Activated T-helper 2 cell treated with anti-CD3 and anti-CD28 coated beads, Interferon-gamma antibody, Interleukin-2, Interleukin-4, amounts not matched to agents 10 μg/mL and 5 μg/mL and 100 μg/mL, durations not matched to agents 14 hours and 24 hours and 36 hours (primary cell): ENCODE data around the gene ATXN3L. TPM values are rescaled to one million over a fixed set of nuclear protein-coding genes. Genes with fewer than 3 reads are reported as not detected.

Experiments used
- DNase-seq: peaks from one replicate; pipeline ENCODE4 v3.0.0; 2021; ENCODE audit warnings: low spot score
- H3K27ac Mint-ChIP-seq: one replicate; pipeline ENCODE4 v1.8.0; 2021; ENCODE audit warnings: mixed read lengths
- H3K27me3 Mint-ChIP-seq: one replicate; pipeline ENCODE4 v1.8.0; 2021; ENCODE audit warnings: low read depth, mixed read lengths
- H3K36me3 Mint-ChIP-seq: one replicate; pipeline ENCODE4 v1.8.0; 2021; ENCODE audit warnings: low read depth, mixed read lengths
- H3K4me1 Mint-ChIP-seq: one replicate; pipeline ENCODE4 v1.8.0; 2021; ENCODE audit warnings: low read depth, mixed read lengths
- H3K4me3 Mint-ChIP-seq: one replicate; pipeline ENCODE4 v1.8.0; 2021; ENCODE audit warnings: low read depth, mild to moderate bottlenecking, moderate library complexity, mixed read lengths
- H3K9me3 Mint-ChIP-seq: one replicate; pipeline ENCODE4 v1.8.0; 2021; ENCODE audit warnings: mixed read lengths
- intact Hi-C: fragments of 100-400 bp; cut with micrococcal nuclease; formaldehyde crosslinking; loops from one replicate; pipeline ENCODE4 v1.15.1; 2023
- total RNA-seq: library from RNA; stranded (reverse); gene quantifications from 2 replicates; pipeline ENCODE4 v1.2.3, GENCODE V29; 2022

ATXN3L gene
- total RNA-seq, result not detected in 2 replicates

- Mint-ChIP-seq H3K4me3 (no peak within 1 kb of the TSS), H3K27me3 (no peaks in the 10 kb centered on the region), H3K9me3 (no peaks in the 10 kb centered on the region), H3K4me1 (no peaks in the 10 kb centered on the region), H3K36me3 (no peaks in the 10 kb centered on the region), H3K27ac (no peak within 1 kb of the TSS)
- DNase-seq, result no peak
- intact Hi-C loops, result no loop called here
These were observed at the start of gene ATXN3L for GRCh38 chrX:13319953-13320352. TSS of gene ATXN3L (minus strand) at chrX:13320053. CDS start at chrX:13319934, 119 bp downstream.

GRCh38 chrX:13369256-13370030 is 49.6 kb upstream of the ATXN3L start:
- no peak for DNase-seq
- no peaks in the 10 kb centered on the region for H3K9me3 Mint-ChIP-seq

GRCh38 chrX:13367950-13368349 is 48.1 kb upstream of the ATXN3L start:
- Mint-ChIP-seq H3K4me1 (peaks cover 1% of the 10 kb centered on the region), H3K9me3 (no peaks in the 10 kb centered on the region), H3K36me3 (no peaks in the 10 kb centered on the region), H3K27me3 (no peaks in the 10 kb centered on the region), H3K4me3 (no peak overlapping the region), H3K27ac (no peak overlapping the region)
- no peak for DNase-seq
- intact Hi-C loops, result no loop called here

More at GRCh38 chrX:13369256-13370030, 49.6 kb upstream of the ATXN3L start:
- Mint-ChIP-seq H3K36me3 (no peaks in the 10 kb centered on the region), H3K4me1 (peaks cover 11% of the 10 kb centered on the region), H3K4me3 (no peak overlapping the region), H3K27me3 (no peaks in the 10 kb centered on the region), H3K27ac (no peak overlapping the region)
- intact Hi-C loops, result loop anchor here (5.0 to 10.0 kb wide), 3 partner anchors 105 to 365 kb away; no protein-coding TSS in a partner anchor

GRCh38 chrX:13366698-13367097 is 46.8 kb upstream of the ATXN3L start:
- Mint-ChIP-seq H3K4me1 (no peaks in the 10 kb centered on the region), H3K36me3 (no peaks in the 10 kb centered on the region), H3K27ac (no peak overlapping the region), H3K9me3 (no peaks in the 10 kb centered on the region), H3K27me3 (no peaks in the 10 kb centered on the region), H3K4me3 (no peak overlapping the region)
- intact Hi-C loops, result no loop called here
- DNase-seq, result no peak

- Mint-ChIP-seq H3K27me3 (no peaks in the 10 kb centered on the region), H3K27ac (no peak overlapping the region), H3K4me1 (no peaks in the 10 kb centered on the region), H3K36me3 (no peaks in the 10 kb centered on the region), H3K4me3 (no peak overlapping the region), H3K9me3 (no peaks in the 10 kb centered on the region)
- DNase-seq, result no peak
- intact Hi-C loops, result no loop called here
These were observed 45.3 kb upstream of the ATXN3L start for GRCh38 chrX:13365161-13365560.

- no peak overlapping the region for H3K4me3 Mint-ChIP-seq
- H3K4me1 Mint-ChIP-seq, result no peaks in the 10 kb centered on the region
- H3K9me3 Mint-ChIP-seq, result no peaks in the 10 kb centered on the region
- H3K36me3 Mint-ChIP-seq, result no peaks in the 10 kb centered on the region
- no peaks in the 10 kb centered on the region for H3K27me3 Mint-ChIP-seq
- no peak overlapping the region for H3K27ac Mint-ChIP-seq
- no peak for DNase-seq
- intact Hi-C loops, result no loop called here
These were observed 44.5 kb upstream of the ATXN3L start for GRCh38 chrX:13364230-13364857.

GRCh38 chrX:13360146-13360545 is 40.3 kb upstream of the ATXN3L start:
- H3K27ac Mint-ChIP-seq, result no peak overlapping the region
- peaks cover 2% of the 10 kb centered on the region for H3K4me1 Mint-ChIP-seq
- H3K9me3 Mint-ChIP-seq, result no peaks in the 10 kb centered on the region
- no peak for DNase-seq
- no peaks in the 10 kb centered on the region for H3K27me3 Mint-ChIP-seq
- intact Hi-C loops, result no loop called here
- no peaks in the 10 kb centered on the region for H3K36me3 Mint-ChIP-seq
- H3K4me3 Mint-ChIP-seq, result no peak overlapping the region

- no peak for DNase-seq
- intact Hi-C loops, result no loop called here
- H3K36me3 Mint-ChIP-seq, result no peaks in the 10 kb centered on the region
- H3K4me1 Mint-ChIP-seq, result peaks cover 2% of the 10 kb centered on the region
- H3K4me3 Mint-ChIP-seq, result no peak overlapping the region
- no peaks in the 10 kb centered on the region for H3K9me3 Mint-ChIP-seq
- no peaks in the 10 kb centered on the region for H3K27me3 Mint-ChIP-seq
- H3K27ac Mint-ChIP-seq, result no peak overlapping the region
These were observed 38.1 kb upstream of the ATXN3L start for GRCh38 chrX:13357925-13358324.

- H3K36me3 Mint-ChIP-seq, result no peaks in the 10 kb centered on the region
- H3K4me3 Mint-ChIP-seq, result no peak overlapping the region
- H3K4me1 Mint-ChIP-seq, result peaks cover 3% of the 10 kb centered on the region
- H3K9me3 Mint-ChIP-seq, result no peaks in the 10 kb centered on the region
- intact Hi-C loops, result no loop called here
- DNase-seq, result no peak
- no peak overlapping the region for H3K27ac Mint-ChIP-seq
- H3K27me3 Mint-ChIP-seq, result no peaks in the 10 kb centered on the region
These were observed 26.8 kb upstream of the ATXN3L start for GRCh38 chrX:13346646-13347045.

- Mint-ChIP-seq H3K27ac (no peak overlapping the region), H3K27me3 (no peaks in the 10 kb centered on the region), H3K9me3 (no peaks in the 10 kb centered on the region), H3K4me1 (peaks cover 3% of the 10 kb centered on the region), H3K36me3 (no peaks in the 10 kb centered on the region), H3K4me3 (no peak overlapping the region)
- no peak for DNase-seq
- intact Hi-C loops, result no loop called here
These were observed 25.6 kb upstream of the ATXN3L start for GRCh38 chrX:13345438-13345837.

- intact Hi-C loops, result no loop called here
- Mint-ChIP-seq H3K4me1 (peaks cover 2% of the 10 kb centered on the region), H3K4me3 (no peak overlapping the region), H3K27ac (no peak overlapping the region), H3K36me3 (no peaks in the 10 kb centered on the region), H3K9me3 (no peaks in the 10 kb centered on the region), H3K27me3 (no peaks in the 10 kb centered on the region)
- DNase-seq, result no peak
These were observed 25.2 kb upstream of the ATXN3L start for GRCh38 chrX:13345037-13345436.

GRCh38 chrX:13341491-13342101 is 21.7 kb upstream of the ATXN3L start:
- Mint-ChIP-seq H3K4me3 (no peak overlapping the region), H3K9me3 (no peaks in the 10 kb centered on the region), H3K27me3 (no peaks in the 10 kb centered on the region), H3K4me1 (no peaks in the 10 kb centered on the region), H3K36me3 (no peaks in the 10 kb centered on the region), H3K27ac (no peak overlapping the region)
- intact Hi-C loops, result no loop called here
- DNase-seq, result no peak

- Mint-ChIP-seq H3K4me3 (no peak overlapping the region), H3K27ac (no peak overlapping the region), H3K9me3 (no peaks in the 10 kb centered on the region), H3K4me1 (no peaks in the 10 kb centered on the region), H3K27me3 (no peaks in the 10 kb centered on the region), H3K36me3 (no peaks in the 10 kb centered on the region)
- DNase-seq, result no peak
- intact Hi-C loops, result no loop called here
These were observed 20.4 kb upstream of the ATXN3L start for GRCh38 chrX:13340182-13340791.
